GM19238 (cell line): ENCODE data around the gene MS4A15.
"Not testable (repeated sequence)": the region's sequence is repeated elsewhere in the genome, so short reads cannot be mapped to it uniquely, and the experiment has no call there.

Experiments
- DNase-seq: peaks from one replicate; pipeline ENCODE4 v3.0.0; 2011; ENCODE audit warnings: low spot score; ENCODE audit not compliant: insufficient read length

The MS4A15 gene

DNA sequence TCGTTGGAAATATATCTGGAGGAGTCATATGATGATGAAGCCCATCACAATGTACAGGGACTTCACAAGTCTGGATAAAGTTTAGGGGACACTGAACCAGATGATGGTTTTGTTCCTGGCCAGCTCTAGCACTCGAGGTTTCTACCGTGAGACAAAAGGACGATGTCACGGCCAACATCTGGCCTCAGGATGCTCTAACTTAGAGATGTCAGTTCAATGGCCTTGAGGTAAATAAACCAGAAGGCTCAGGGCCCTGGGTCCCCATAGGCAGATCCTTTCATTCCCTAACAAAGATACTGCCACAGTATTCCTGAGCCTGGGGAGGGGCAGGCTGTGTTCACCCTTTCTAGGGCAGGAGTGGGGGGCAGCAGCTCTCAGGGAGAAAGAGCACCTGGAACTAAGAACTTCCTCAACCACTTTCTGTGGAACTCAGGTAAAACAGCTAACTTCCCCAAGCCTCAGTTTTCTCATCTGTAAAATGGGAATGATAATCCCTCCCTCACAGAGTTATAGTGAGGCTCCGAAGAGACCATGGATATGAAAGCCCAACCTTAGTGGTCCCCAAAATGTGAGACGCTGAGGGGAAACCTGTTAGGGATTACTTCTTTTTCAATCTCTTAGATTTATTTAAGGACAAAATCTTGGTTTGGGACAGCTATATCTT, 46.7 kb downstream of the MS4A15 start:
- DNase-seq: no peak

DNA sequence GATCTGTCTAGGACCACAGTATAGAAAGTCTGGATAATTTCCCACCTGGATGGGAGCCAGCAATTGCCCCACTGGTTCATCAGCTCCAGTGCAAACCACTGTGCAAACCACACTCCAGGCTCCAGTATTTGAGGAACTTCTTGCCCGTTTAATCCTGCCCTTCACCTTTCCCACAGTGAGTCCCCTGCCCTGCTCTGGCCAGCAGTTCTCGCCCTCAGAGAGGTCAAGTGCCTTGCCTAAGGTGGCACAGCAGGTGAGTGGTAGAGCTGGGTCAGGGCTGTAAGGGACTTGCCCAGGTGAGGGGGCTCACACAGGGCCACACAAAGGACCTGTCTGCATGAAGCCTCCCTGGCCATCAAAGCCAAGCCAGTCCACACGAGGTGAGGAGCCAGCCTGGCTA, 52.6 kb downstream of the MS4A15 start:
- no peak for DNase-seq

DNA sequence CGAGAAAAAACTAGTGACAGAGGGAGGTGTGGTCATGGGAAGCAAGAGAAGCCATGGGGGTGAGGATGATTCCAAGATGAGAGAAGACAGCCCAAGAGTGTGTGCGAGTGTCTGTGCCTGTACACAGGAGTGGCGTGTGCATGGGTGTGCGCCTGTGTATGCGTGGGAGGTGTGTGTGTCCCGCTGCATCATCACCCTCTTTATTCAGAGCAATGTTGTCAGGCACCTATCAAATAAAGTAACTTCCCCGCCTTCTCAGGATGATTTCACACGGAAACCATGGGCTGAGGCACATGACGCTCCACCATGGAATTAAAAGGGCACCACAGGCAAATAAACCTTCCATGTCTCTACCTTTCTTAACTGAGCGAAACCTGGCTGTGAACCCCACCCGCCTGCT, 53.0 kb downstream of the MS4A15 start:
- DNase-seq: no peak

DNA sequence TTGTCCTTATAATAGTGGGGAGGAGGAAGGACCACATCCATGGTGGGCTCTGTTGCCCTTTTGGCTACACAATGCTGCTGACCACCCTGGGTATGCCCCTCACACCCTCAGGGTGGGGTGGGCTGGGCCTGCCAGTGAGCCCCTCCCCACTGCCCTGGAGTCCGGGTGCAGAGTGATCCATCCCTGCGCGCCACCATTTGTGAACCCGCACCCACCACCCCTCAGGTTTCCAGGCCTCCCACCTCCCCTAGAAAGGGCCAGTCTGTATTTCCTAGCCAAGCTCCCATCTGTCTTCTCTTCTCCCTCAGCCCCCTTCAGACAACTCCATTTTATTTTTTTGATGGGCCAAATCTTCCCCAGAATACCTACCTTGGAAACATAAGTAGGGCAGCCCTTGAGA, 53.5 kb downstream of the MS4A15 start:
- no peak for DNase-seq

DNA sequence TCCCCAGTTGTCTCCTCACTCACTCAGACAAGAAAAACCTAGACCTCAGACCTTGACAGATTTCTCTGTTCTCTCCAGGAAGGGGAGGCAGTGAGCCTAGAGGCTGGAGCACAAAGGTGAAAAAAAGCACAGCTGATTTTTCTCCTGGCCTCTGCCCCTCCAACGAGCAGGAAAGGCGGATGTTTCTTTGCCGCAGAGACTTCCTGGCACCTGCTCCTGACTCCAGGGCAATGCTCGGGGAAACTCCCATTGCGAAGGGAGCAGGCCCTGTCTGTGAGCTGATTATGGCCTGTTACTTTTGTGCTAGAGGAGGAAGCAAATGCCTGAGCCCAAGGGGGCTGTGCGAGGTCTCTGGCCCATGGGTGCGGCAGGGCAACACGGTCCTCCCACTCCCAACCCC, 53.9 kb downstream of the MS4A15 start:
- no peak for DNase-seq

DNA sequence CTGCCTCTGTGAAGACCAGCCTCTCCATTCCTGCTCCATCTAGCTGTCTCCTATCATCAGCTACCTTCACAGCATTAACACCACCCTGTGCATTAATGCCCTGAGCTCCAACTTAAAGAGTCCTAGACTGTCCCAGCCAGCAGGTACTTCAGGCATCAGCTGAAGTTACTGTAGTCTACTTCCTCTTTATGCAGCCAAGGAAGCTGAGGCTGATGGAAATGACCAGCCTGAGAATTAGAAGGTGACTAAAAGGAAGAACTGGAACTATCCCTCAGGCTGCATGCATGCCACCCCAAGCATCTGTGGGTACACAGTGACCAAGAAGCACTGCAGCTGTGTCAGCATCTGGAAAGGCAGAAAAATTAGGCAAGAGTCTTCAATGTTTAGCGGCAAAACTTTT, 56.7 kb downstream of the MS4A15 start:
- DNase-seq: no peak

DNA sequence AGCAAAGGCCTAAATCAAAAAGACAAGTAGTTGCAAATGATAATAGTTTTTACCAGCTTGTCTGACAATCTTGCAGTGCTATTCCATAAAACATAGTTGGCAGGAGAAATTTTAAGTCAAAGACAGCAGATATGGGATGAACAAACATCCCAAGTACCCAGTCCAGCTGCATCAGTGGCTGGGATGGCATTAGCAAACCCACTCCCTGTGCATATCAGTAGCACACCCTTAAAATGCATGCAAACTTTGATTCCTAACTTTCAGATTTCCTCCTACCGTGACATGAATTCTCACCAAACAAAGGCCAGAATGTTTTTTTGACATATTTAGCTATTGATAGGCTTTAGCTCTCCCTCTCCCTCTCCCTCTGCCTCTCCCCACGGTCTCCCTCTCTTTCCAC, 57.4 kb downstream of the MS4A15 start:
- DNase-seq: no peak

DNA sequence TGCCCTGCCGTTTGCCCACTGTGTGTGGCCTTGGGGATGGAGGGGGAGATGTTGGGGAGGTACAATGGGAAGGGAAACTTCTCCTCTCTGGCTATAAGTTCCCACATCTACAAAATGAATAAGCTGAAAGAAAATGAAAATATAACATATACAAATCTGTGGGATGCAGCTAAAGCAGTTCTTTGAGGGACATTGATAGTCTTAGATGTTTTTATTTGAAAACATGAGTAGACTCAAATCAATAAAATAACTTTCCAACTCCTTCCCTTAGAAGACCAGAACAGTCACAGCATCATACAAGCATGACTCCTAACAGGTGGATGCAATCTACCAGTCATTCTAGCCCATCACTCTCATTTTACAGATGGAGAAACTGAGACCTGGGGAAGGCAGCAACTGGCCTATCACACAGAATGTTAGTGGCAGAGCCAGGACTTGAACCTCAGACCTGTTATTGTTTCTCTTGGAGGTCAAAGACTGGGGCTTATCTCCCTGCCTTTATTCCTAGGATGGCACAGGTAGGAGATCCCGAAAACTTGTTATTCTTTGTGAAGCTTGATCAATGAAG, 60.0 kb downstream of the MS4A15 start:
- DNase-seq: no peak

DNA sequence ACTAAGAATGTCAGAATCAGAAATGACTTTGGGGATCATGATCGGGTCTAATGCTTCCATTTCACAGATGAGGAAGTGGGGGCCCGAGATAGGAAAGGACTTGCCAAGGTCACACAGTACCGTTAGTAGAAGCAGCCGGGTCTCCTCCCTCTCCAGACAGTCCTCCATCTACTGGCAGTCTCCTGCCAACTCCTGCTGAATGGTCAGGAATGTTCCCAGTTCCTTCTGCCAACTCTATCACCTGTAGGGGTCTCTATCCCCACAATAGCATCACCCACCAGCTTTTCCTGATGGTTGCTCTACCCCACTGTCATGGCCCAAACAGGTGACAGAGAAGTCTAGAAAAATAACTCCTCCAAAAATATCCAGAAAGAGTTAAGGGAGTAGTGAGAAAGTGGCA, 61.4 kb downstream of the MS4A15 start:
- DNase-seq: no peak

DNA sequence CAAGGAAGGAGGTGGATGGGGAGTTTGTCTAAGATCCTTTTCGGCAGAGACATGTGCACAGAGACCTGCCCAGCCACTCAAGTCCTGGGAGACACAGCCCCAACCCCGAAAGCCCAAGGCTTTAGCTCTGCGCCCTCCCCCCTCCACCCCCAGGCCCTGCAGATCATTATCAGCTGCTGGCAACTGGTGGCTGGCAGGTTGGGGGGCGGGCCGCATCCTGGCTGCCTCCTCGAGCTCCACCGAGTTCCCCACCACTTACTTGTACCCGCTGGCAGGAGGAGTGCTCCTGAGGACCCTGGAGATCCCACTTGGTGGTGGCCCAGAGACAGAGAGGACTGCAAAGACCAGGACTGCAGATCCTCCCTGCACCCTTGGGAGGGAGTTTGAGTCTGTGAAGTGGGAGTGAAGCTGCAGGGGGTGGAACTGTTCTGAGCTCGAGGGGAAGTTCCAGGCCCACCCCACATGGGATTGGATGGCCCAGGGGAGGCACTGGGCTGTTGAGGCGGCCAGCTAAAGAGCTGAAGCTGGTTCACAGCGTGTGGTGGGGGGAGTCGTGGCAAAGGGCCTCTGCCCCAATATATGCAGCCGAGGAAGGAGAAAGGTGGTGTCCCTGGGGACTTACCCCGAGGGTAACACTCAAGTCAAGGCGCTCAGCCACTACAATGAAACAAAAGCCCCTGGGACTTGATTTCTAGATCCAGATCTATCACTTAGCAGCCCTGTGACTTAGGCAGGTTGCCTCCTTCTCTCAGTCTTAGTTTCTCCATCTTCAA, 65.3 kb downstream of the MS4A15 start:
- no peak for DNase-seq

DNA sequence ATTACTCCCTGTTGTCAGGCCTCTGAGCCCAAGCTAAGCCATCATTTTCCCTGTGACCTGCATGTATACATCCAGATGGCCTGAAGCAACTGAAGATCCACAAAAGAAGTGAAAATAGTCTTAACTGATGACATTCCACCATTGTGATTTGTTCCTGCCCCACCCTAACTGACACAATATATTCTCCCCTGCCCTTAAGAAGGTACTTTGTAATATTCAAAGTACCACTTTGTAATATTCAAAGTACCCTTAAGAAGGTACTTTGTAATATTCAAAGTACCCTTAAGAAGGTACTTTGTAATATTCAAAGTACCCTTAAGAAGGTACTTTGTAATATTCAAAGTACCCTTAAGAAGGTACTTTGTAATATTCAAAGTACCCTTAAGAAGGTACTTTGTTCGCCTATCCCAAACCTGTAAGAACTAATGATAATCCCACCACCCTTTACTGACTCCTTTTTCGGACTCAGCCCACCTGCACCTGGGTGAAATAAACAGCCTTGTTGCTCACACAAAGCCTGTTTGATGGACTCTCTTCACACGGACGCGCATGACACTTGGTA, 67.2 kb downstream of the MS4A15 start:
- DNase-seq: not testable (repeated sequence)

DNA sequence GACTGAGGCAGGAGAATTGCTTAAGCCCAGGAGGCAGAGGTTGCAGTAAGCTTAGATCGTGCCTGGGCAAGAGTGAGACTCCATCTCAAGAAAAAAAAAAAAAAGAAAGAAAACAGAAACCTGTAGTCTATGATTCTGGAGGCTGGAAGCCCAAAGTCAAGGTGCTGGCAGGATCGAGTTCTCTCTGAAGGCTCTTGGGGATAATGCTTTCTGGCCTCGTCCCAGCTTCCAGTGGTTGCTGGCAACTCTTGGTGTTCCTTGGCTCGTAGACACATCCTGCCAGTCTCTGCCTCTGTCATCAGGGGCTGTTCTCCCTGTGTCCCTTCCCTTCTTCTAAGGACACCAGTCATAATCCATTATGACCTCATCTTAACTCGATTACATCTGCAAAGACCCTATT, 68.5 kb downstream of the MS4A15 start:
- DNase-seq: no peak

DNA sequence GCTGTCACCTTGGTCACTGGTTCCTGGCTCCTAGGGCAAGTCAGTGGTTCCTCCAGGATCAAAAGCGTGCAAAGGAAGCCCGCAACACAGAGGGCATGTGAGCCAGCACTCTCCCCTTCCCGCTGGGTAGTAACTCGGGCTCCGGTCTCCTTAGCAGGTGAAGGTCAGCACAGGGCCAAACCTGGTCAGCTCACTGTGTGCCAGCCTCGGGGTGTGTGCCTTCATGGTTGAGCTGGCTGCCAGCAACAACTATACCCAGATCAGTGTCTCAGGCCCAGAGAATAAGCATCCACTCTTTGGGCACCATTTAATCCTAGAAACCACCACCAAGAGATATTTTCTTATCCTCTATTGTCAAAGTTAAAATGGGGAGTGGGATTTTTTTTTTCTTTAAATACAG, 69.1 kb downstream of the MS4A15 start:
- DNase-seq: no peak
